Vagina (tissue), 2 donors: ENCODE results near the gene GPR18.

ENCODE experiments used
- POLR2A ChIP-seq, 2 donors: fragments of 450-650 bp; IDR thresholded peaks; one replicate each; pipeline ENCODE4 v1.6.1; 2017; ENCODE audit warnings: antibody characterized with exemption in 2 of 2, mild to moderate bottlenecking in 2 of 2, moderate library complexity in 2 of 2
- POLR2AphosphoS5 ChIP-seq, 2 donors: sonication (generic); formaldehyde crosslinking; IDR thresholded peaks; one replicate each; pipeline ENCODE4 v1.9.0; 2017; ENCODE audit warnings: antibody characterized with exemption in 2 of 2, mild to moderate bottlenecking in 2 of 2, low read depth in 1 of 2; ENCODE audit not compliant: insufficient read depth in 1 of 2
- TF ChIP-seq, protein P1 (sequence below), 3 experiments: fragments of 450-650 bp in 2 of 3; fragments of 200-600 bp in 1 of 3; sonication (generic) in 1 of 3; IDR thresholded peaks; one replicate each; pipeline ENCODE4 v1.5.1; 2017 to 2019; ENCODE audit warnings: antibody characterized with exemption in 3 of 3, mild to moderate bottlenecking in 2 of 3, moderate library complexity in 2 of 3

DNA sequence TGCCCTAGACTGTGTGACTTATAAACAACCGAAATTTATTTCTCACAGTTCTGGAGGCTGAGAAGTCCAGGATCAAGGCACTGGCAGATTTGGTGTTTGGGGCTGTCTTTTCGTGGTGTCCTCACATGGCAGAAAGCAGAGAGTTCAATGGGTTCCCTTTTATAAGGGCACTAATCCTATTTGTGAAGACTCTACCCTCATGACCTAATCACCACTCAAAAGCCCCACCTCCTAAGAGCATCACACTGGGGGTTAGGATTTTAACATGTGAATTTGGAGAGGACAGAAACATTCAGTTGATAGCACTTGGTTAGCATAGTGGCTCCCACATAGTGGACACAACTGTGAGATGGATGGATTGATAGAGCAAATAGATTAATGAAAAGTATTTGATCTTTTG is 21.5 kb upstream of the GPR18 start:
- TF ChIP-seq, protein P1, sequence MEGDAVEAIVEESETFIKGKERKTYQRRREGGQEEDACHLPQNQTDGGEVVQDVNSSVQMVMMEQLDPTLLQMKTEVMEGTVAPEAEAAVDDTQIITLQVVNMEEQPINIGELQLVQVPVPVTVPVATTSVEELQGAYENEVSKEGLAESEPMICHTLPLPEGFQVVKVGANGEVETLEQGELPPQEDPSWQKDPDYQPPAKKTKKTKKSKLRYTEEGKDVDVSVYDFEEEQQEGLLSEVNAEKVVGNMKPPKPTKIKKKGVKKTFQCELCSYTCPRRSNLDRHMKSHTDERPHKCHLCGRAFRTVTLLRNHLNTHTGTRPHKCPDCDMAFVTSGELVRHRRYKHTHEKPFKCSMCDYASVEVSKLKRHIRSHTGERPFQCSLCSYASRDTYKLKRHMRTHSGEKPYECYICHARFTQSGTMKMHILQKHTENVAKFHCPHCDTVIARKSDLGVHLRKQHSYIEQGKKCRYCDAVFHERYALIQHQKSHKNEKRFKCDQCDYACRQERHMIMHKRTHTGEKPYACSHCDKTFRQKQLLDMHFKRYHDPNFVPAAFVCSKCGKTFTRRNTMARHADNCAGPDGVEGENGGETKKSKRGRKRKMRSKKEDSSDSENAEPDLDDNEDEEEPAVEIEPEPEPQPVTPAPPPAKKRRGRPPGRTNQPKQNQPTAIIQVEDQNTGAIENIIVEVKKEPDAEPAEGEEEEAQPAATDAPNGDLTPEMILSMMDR (IDR thresholded peaks at IDR 0.05), result no peak
- TF ChIP-seq POLR2AphosphoS5 (IDR thresholded peaks at IDR 0.05; ENCODE audit: insufficient read depth in 1 of 2, low read depth in 1 of 2), result no peak
- no peak for TF ChIP-seq POLR2A (IDR thresholded peaks at IDR 0.05)
